T47D (cell line): ENCODE results near the gene CPT1B.

Experiments used
- DNase-seq, 2 experiments: peaks; one replicate each; pipeline versions ENCODE4 v3.0.0 to v3.0.0-alpha.2; 2011 to 2012; ENCODE audit warnings: low read depth in 1 of 2, low spot score in 1 of 2
- JUND ChIP-seq: IDR thresholded peaks from 2 replicates; pipeline ENCODE4 v1.6.1; 2012; ENCODE audit warnings: low read depth
- in situ Hi-C: cut with HindIII; loops from 2 replicates; pipeline ENCODE4 v1.10.0; 2016; ENCODE audit warnings: low sequenced_read_pairs, low pct_unique_long_range_greater_than_20kb

The CPT1B gene

DNA sequence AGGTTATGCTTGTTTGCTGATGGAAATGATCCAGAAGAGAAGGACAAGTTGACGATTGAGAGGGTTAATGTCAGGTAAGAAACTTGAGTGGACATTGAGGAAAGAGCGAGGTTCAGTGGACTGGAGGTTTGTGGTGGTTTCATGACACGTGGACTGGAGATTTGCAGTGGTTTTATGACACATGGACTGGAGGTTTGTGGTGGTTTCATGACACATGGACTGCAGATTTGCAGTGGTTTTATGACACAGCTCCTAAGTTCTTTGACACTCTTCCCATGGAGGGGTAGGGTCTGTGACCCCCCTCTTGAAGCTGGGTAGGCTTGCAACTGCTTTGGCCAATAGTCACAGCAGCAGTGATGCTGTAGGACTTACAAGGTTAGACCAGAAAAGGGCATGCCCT is 17.0 kb upstream of the CPT1B start:
- no peak for DNase-seq
- in situ Hi-C loops: no loop called here
- TF ChIP-seq JUND: no peak

DNA sequence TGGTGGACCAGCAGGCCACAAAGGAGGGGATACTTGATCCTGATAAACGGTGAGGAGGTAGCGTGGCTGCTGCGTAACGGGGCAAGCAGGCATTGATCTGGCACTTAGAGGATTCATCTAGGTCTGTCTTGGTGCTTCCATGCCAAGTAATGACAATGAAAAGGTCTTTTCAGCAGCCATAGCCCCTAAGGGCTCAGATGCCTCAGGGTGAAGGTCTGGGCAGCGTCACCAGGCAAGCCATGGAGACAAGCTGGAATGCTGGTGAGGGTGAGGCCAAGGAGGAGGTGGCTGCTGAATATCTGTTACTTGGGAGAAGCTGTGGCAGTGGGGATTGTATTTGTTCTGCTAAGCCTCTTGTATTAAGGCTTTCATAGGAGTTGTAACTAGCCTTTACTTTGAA is 9.2 kb upstream of the CPT1B start:
- no peak for TF ChIP-seq JUND
- in situ Hi-C loops: no loop called here
- DNase-seq: no peak

DNA sequence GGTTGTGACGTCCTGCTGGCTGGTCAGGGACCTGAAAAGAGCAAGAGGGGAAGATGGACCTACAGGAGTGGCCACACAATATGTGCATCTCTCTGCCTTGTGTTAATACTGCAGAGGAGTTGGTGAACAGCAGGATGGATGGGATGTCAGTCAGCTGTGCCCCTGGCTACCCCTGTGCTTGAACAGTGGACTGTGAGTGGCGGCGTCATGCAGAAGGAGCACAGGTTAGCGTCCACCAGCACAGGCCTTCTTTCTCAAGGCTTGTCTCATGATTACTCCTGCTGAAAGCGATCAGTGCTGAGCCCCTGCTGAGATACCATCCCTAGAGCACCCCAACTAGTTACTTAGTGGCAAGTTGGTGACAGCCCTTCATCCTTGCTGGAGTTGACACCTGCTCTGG is 8.2 kb upstream of the CPT1B start:
- no peak for TF ChIP-seq JUND
- in situ Hi-C loops: no loop called here
- DNase-seq: no peak

DNA sequence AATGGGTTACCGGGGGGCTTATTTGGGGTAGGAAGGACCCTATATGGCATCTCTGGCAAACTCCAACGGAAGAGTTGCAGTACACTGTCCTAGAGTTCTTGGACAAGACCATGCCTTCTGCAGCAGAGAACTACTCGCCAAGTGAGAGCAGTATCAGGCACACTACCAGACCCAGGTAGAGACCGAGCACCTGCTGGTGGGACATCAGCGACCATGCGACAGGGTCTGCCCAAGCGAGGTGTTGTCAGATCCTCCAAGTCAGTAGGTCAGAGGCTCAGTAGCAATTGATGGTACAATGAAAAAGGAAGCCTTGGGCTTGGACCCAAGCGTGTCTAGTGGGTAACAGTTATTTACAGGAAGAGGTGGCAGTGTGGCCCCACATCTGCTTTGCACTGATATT is 7.6 kb upstream of the CPT1B start:
- no peak for TF ChIP-seq JUND
- DNase-seq: no peak
- in situ Hi-C loops: no loop called here

DNA sequence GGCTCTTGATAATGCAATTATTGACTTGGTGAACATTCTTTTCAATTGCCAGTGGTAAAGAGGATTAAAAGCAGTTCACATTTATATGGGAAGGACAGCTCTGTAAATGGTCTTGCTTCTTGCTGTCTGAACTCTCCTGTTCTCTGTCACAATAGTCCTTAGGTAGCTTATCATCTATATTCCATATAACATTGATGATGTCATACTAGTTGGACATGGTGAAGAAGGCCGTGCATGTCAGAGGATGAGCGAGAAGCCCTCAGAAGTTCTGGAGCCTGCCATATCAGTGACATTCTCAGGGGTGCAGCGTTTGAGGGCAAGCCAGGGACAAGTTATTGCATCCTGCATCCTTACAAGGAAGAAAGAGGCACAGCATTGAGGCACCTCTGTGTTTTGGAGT is 7.0 kb upstream of the CPT1B start:
- TF ChIP-seq JUND: no peak
- DNase-seq: no peak
- in situ Hi-C loops: no loop called here

DNA sequence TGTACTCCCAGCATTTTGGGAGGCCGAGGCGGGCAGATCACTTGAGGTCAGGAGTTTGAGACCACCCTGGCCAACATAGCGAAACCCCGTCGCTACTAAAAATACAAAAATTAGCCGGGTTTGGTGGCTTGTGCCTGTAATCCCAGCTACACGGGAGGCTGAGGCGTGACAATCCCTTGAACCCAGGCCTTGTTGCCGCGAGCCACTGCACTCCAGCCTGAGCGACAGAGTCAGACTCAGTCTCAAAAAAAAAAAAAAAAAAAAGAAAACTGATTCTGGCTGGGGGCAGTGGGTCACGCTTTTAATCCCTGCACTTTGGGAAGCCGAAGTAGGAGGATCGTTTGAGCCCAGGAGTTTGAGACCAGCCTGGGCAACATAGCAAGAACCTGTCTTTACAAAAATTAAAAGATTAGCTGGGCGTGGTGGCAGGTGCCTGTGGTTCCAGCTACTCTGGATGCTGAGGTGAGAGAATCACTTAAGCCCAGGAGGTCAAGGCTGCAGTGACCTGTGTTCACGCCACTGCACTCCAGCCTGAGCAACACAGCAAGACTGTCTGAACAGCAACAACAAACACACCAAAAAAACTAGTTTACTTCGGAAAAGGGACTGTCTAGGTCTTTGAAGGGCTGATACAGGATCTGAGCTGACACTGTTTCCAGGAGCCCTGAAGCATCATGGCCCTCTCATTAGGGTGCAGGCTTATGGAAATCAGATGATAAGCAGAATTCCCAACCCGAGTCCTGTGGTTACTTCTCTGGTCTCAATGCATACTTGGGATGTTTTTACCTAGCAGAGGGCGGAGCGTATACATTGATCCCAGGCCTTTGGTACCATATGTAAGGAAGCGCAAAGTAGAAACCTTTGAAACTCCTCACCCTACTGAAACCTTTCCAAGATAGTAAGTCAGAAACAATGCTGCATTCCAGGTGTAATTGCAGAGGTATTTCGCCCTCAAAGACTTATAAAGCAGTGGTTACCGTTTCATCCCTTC is 6.2 kb upstream of the CPT1B start:
- in situ Hi-C loops: no loop called here
- TF ChIP-seq JUND: no peak
- DNase-seq: no peak

DNA sequence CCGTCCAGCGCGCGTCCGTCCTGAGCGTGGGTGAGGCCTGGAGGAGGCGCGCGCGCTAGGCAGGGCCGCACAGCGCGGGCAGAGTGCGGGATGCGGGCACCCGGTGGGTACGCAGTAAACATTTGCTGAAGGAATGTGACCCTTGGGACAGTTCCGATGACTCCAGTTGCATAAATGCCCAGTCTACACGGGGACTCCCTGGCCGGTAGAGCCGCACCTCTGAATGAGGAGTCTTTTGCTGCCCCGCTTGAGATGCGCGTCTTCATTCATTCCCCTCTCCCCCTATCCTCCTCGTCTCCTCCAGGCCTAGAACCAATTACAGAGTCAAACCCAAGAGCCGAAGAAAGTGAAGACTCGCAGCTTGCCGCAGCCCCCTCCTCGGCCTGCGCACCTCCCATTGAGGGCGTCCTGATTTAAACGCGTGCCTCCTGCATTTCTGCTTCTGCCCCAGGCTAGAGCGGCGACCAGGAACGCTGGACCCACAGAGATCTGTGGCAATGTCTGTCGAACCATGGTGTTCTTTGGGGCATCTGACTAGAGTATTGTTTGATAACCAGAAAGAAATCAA is 5.2 kb upstream of the CPT1B start:
- DNase-seq: no peak
- in situ Hi-C loops: no loop called here
- TF ChIP-seq JUND: no peak

DNA sequence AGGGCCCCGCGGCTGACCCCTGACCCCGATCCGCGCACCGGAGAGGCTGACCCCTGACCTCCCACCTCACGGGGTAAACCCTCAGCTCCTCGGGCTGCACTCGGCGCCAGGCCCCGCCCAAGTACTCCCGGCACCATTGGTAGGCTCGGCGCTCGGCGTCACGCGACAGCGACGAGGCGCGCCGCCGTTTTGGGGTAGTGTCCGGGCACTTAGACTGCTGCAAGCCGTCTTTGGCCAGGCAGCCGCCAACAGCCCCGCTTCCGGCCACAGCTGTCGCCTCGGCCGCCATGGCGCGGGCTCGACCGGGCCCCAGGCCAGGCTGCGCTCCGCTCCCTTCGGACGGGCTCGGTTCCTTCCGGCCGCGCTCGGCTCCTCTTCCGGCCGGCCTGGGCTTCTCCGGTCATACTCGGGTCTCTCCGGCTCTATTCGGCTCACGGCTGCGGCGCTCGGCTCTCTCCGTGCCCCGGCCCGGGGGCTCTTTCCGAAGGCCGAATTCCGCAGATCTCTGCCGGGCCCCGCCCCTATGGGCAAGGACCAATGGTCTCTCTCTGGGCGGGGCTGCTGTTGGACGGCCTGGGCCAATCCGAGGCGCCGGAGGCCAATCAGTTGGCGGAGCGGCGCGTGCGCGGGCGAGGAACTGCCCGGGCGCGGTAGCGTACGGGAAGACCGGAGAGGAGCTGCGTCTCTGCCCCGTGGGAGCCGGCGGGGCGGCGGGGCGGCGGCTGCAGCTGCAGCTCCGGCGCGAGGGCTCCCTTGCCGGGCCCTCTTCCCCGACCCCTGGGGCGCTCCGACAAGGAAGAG is 4.5 kb upstream of the CPT1B start, which contains the start of gene CHKB:
Gene CHKB (minus strand): TSS at position 357 of the 801 bp plus-strand sequence. CDS start 68 bp downstream, at position 289.
- peak; percentile 96 to 97 for DNase-seq
- TF ChIP-seq JUND: no peak
- in situ Hi-C loops: no loop called here

DNA sequence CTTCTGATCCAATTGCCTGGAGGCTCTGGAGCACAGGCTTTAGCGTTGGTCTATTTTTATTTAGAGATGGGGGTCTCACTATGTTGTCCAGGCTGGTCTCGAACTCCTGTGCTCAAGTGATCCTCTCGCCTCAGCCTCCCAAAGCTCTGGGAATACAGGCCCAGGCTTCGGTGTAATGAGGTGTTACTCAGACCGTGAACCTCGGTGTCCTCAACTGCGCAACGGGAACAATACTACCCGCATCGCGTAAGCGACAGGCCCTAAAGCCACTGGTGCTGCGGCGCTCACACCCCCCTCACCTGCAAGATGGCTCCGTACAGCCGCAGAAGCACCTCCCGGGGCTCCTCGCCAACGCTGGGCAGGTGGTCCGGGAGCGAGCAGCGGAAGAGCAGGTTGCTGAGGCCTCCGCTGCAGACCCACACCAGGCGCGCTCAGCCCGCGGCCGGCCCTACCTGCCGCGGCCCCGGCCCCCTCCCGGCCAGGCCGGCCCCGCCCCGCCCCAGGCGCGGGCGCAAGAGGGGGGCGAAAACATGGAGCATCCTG is 3.8 kb upstream of the CPT1B start:
- DNase-seq: peak in 1 of 2 experiments; percentile 10
- no peak for TF ChIP-seq JUND
- in situ Hi-C loops: no loop called here

DNA sequence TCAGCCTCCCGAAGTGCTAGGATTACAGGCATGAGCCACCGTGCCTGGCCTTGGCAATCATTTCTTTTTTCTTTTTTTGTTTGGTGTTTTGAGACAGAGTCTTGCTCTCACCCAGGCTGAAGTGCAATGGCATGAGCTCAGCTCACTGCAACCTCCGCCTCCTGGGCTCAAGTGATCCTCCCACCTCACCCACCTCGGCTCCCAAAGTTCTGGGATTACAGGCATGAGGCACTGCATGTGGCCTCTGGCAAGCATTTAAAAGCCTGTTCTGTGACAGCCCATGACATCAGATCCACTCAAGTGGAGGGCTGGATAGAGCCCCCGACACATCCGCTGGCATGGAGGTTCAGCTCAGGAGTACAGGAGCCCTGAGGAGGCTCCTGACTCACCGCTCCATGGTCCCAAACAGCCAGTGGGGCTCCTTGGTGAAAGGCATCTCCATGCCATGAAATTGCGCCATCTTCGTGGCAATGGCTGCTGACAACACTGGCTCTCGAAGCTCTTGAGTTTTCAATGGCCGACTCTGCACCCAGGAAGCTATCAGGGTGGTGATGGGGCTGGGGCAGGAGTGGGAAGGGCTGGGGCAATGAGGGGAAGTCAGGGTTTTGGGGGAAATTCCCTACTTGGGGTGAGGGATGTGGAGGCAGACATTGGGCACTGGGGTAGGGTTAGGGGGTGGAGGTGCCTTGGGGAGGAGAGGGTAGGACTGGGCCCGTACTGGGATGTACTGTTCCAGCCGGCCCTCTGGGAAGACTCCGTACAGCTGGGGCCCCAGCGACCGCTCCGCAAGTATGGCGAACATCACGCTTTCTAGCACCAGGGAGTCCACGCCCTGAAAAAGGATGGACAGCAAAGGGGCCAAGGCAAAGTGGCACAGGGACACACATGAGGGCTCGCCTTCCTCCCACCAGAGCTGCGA is 3.1 kb upstream of the CPT1B start:
- DNase-seq: no peak
- in situ Hi-C loops: no loop called here
- TF ChIP-seq JUND: no peak

DNA sequence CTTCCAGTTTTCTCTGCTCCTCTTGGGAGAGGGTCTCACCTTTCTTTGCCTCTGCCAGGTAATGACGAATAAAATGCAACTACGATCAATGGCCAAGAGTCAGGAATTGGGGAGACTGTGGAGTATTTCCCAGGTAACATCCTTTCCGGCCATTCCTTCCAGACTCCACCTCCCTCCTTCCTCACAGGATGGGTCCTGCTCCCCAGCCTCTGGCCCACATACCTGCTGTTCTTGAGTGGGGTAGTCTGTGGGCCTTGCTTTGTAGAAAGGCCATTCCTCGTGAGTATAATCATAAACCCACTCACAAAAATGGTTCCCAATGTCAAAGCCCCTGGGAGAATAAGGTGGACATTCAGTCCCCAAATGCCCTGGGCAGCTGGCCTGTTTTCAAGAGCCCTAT is 1.5 kb upstream of the CPT1B start:
- no peak for DNase-seq
- no peak for TF ChIP-seq JUND
- in situ Hi-C loops: no loop called here

DNA sequence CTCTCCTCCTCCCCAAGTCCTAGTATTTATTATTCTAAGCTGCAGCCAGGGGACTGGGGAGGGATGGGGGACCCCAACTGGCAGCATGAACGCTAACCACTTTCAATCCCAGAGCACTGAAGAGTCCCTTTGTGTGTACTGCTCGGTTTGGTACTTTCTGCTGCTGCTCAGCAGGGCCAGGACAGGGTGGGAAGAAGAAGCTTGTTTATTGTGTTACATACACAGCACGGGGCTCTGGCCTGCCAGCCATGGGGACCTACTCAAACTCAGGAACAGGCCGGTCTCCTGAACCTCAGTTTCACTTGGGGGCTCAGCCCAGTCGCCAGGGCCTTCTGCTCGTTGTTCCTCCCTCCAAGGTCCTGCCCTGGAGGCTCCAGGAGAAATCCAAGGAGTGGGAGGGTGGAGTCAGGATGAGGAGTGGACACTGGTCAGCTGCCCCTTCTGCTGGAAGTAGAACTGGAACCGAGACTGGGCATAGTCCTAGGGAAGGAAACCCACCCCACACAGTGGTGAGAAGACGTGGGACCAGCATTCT is 616 bp upstream of the CPT1B start:
- in situ Hi-C loops: no loop called here
- DNase-seq: no peak
- no peak for TF ChIP-seq JUND
